H1 (cell line): ENCODE data around the gene PAQR4. TPM values are rescaled to one million over a fixed set of nuclear protein-coding genes. Genes with fewer than 3 reads are reported as not detected.

Source experiments
- CTCF ChIA-PET: fragments of 300-600 bp; sonication (Branson Sonifier 250); formaldehyde crosslinking; loops from one replicate; lab custom pipeline; 2021; ENCODE audit not compliant: partially characterized antibody; lab: Charles Lee
- POLR2A ChIA-PET: fragments of 300-600 bp; sonication (Branson Sonifier 250); formaldehyde crosslinking; loops from one replicate; lab custom pipeline; 2021; ENCODE audit warnings: inconsistent platforms; ENCODE audit not compliant: partially characterized antibody; lab: Charles Lee
- DNase-seq, 2 experiments: peaks; one replicate each; pipeline versions ENCODE4 v3.0.0 to v3.0.0-alpha.2; 2010 to 2022; ENCODE audit warnings: low spot score in 2 of 2, low read depth in 1 of 2, mixed read lengths in 1 of 2
- FAIRE-seq: peaks from 2 replicates; lab custom pipeline; 2011; peaks lifted over from hg19 to GRCh38; lab: Jason Lieb, UNC
- H2AFZ ChIP-seq: 2 replicates; pipeline ENCODE4 v1.8.1; 2012; ENCODE audit warnings: low read length, inconsistent platforms
- H2AK5ac ChIP-seq: 2 replicates; pipeline ENCODE4 v1.6.1; 2013; ENCODE audit warnings: low read depth, low read length
- H2BK120ac ChIP-seq: replicated peaks from 2 replicates; pipeline ENCODE3; 2013; ENCODE audit warnings: low read depth, low read length, inconsistent platforms
- H2BK12ac ChIP-seq: 2 replicates; pipeline ENCODE4 v1.6.1; 2013; ENCODE audit warnings: low read depth, low read length
- H2BK15ac ChIP-seq: 2 replicates; pipeline ENCODE4 v1.6.1; 2013; ENCODE audit warnings: low read length
- H2BK20ac ChIP-seq: 2 replicates; pipeline ENCODE4 v1.6.1; 2013; ENCODE audit warnings: low read length
- H2BK5ac ChIP-seq: 2 replicates; pipeline ENCODE4 v1.6.1; 2013; ENCODE audit warnings: low read depth, low read length
- H3K14ac ChIP-seq: 2 replicates; pipeline ENCODE4 v1.6.1; 2013; ENCODE audit warnings: inconsistent platforms; ENCODE audit not compliant: insufficient read length
- H3K18ac ChIP-seq: 2 replicates; pipeline ENCODE4 v1.6.1; 2013; ENCODE audit warnings: low read length; ENCODE audit errors: extremely low read depth
- H3K23ac ChIP-seq: 2 replicates; pipeline ENCODE4 v1.6.1; 2013; ENCODE audit warnings: inconsistent platforms; ENCODE audit not compliant: insufficient read length
- H3K23me2 ChIP-seq: 2 replicates; pipeline ENCODE4 v1.6.1; 2013; ENCODE audit warnings: low read depth, low read length
- H3K27ac ChIP-seq: 2 replicates; pipeline ENCODE4 v1.6.1; 2011; ENCODE audit warnings: low read depth, low read length, inconsistent platforms
- H3K27me3 ChIP-seq, 4 experiments: replicated peaks in 1 of 4; 1 replicate in 1 of 4; 2 replicates in 3 of 4; pipeline versions ENCODE4 v1.6.1 to v1.8.1; 2011 to 2013; ENCODE audit warnings: low read length in 3 of 4, mild to moderate bottlenecking in 3 of 4, inconsistent platforms in 2 of 4, mixed read lengths in 2 of 4, moderate library complexity in 1 of 4; ENCODE audit not compliant: control insufficient read depth in 3 of 4, insufficient read depth in 3 of 4; ENCODE audit errors: extremely low read depth in 1 of 4
- H3K36me3 ChIP-seq, 4 experiments: 2 replicates each; pipeline versions ENCODE4 v1.6.1 to v1.8.1; 2011 to 2013; ENCODE audit warnings: mild to moderate bottlenecking in 4 of 4, low read length in 3 of 4, moderate library complexity in 2 of 4, control low read depth in 1 of 4, inconsistent platforms in 1 of 4; ENCODE audit not compliant: insufficient read depth in 4 of 4, control insufficient read depth in 2 of 4
- H3K4ac ChIP-seq: replicated peaks from 2 replicates; pipeline ENCODE3; 2013; ENCODE audit warnings: low read length, low read depth, mixed read lengths, inconsistent platforms; ENCODE audit not compliant: insufficient read length
- H3K4me1 ChIP-seq, 4 experiments: replicated peaks in 1 of 4; 1 replicate in 1 of 4; 2 replicates in 3 of 4; pipeline versions ENCODE4 v1.6.1 to v1.8.1; 2011 to 2013; ENCODE audit warnings: low read length in 3 of 4, inconsistent platforms in 2 of 4, mixed read lengths in 1 of 4; ENCODE audit not compliant: insufficient read depth in 4 of 4, control insufficient read depth in 3 of 4
- H3K4me2 ChIP-seq, 2 experiments: 2 replicates each; pipeline versions ENCODE4 v1.6.1 to v1.8.1; 2011 to 2013; ENCODE audit warnings: low read depth in 2 of 2, low read length in 2 of 2, control low read depth in 1 of 2, inconsistent platforms in 1 of 2, mild to moderate bottlenecking in 1 of 2; ENCODE audit not compliant: insufficient read depth in 1 of 2
- H3K4me3 ChIP-seq, 4 experiments: fragments of 200-600, 300-600 bp in 1 of 4; sonication (generic), shearing (Covaris generic), sonication (Bioruptor Twin) in 1 of 4; 2 replicates each; pipeline versions ENCODE4 v1.5.1 to v1.8.1; 2011 to 2016; ENCODE audit warnings: low read length in 4 of 4, low read depth in 3 of 4, control low read depth in 2 of 4, inconsistent platforms in 2 of 4, mild to moderate bottlenecking in 2 of 4, mixed read lengths in 1 of 4, moderate library complexity in 1 of 4; ENCODE audit not compliant: insufficient read depth in 2 of 4; ENCODE audit errors: extremely low read depth in 1 of 4
- H3K56ac ChIP-seq: replicated peaks from 2 replicates; pipeline ENCODE3; 2013; ENCODE audit warnings: low read depth, mild to moderate bottlenecking, mixed read lengths, low read length, inconsistent platforms; ENCODE audit not compliant: insufficient read length
- H3K79me1 ChIP-seq: 2 replicates; pipeline ENCODE4 v1.6.1; 2013; ENCODE audit warnings: low read depth, low read length, control low read depth
- H3K79me2 ChIP-seq, 2 experiments: 2 replicates each; pipeline versions ENCODE4 v1.6.1 to v1.8.1; 2012 to 2013; ENCODE audit warnings: low read length in 2 of 2, mild to moderate bottlenecking in 2 of 2, inconsistent platforms in 1 of 2; ENCODE audit not compliant: insufficient read depth in 2 of 2, control insufficient read depth in 1 of 2
- H3K9ac ChIP-seq, 4 experiments: replicated peaks in 1 of 4; 1 replicate in 1 of 4; 2 replicates in 3 of 4; pipeline versions ENCODE4 v1.6.1 to v1.8.1; 2011 to 2013; ENCODE audit warnings: low read depth in 3 of 4, low read length in 3 of 4, control low read depth in 2 of 4, mild to moderate bottlenecking in 2 of 4, moderate library complexity in 2 of 4, inconsistent platforms in 1 of 4; ENCODE audit errors: extremely low read depth in 1 of 4
- H3K9me3 ChIP-seq, 2 experiments: 2 replicates each; pipeline versions ENCODE4 v1.6.1 to v1.8.1; 2012 to 2013; ENCODE audit warnings: mild to moderate bottlenecking in 2 of 2, moderate library complexity in 2 of 2, control low read depth in 1 of 2, inconsistent platforms in 1 of 2, low read depth in 1 of 2, low read length in 1 of 2, mixed read lengths in 1 of 2; ENCODE audit not compliant: insufficient read depth in 2 of 2
- H4K20me1 ChIP-seq, 2 experiments: replicated peaks in 1 of 2; 2 replicates each; pipeline versions ENCODE3 to v1.8.1; 2011 to 2013; ENCODE audit warnings: inconsistent platforms in 2 of 2, low read length in 2 of 2, mild to moderate bottlenecking in 1 of 2; ENCODE audit not compliant: insufficient read depth in 2 of 2, control insufficient read depth in 1 of 2
- H4K5ac ChIP-seq: 2 replicates; pipeline ENCODE4 v1.6.1; 2013; ENCODE audit warnings: low read length, low read depth, mixed read lengths, inconsistent platforms; ENCODE audit not compliant: insufficient read length
- H4K8ac ChIP-seq: 2 replicates; pipeline ENCODE4 v1.8.0; 2013; ENCODE audit warnings: mild to moderate bottlenecking, moderate library complexity, low read length, inconsistent platforms; ENCODE audit not compliant: insufficient read depth; ENCODE audit errors: extremely low read depth
- H4K91ac ChIP-seq: replicated peaks from 2 replicates; pipeline ENCODE3; 2013; ENCODE audit warnings: low read length, mixed read lengths, inconsistent platforms; ENCODE audit not compliant: insufficient read length
- ASH2L ChIP-seq: fragments of 200-600, 300-600 bp; sonication (generic); IDR thresholded peaks from one replicate; pipeline ENCODE4 v1.7.1; 2017; ENCODE audit warnings: low read length
- CHD2 ChIP-seq: IDR thresholded peaks from 2 replicates; pipeline ENCODE4 v1.6.1; 2012; ENCODE audit warnings: low read length, improper control_type of control experiment
- EP300 ChIP-seq, 2 experiments: IDR thresholded peaks; 1 replicate in 1 of 2; 2 replicates in 1 of 2; pipeline ENCODE4 v1.6.1; 2011 to 2012; ENCODE audit warnings: low read depth in 2 of 2, low read length in 2 of 2, mild to moderate bottlenecking in 2 of 2, borderline replicate concordance in 1 of 2, inconsistent platforms in 1 of 2, moderate library complexity in 1 of 2
- JUN ChIP-seq: IDR thresholded peaks from 2 replicates; pipeline ENCODE4 v1.6.1; 2011; ENCODE audit warnings: low read depth, mild to moderate bottlenecking, improper control_type of control experiment, low read length
- MAFK ChIP-seq: IDR thresholded peaks from 2 replicates; pipeline ENCODE4 v1.6.1; 2012; ENCODE audit warnings: low read depth, mild to moderate bottlenecking, improper control_type of control experiment, low read length
- PHF8 ChIP-seq: fragments of 200-600 bp; sonication (generic); conservative IDR thresholded peaks from 2 replicates; pipeline ENCODE4 v1.7.1; 2012; ENCODE audit warnings: low read depth, mild to moderate bottlenecking, inconsistent platforms, low read length, moderate library complexity
- RXRA ChIP-seq: IDR thresholded peaks from 2 replicates; pipeline ENCODE4 v1.6.1; 2011; ENCODE audit warnings: low read depth, mild to moderate bottlenecking, low read length, moderate library complexity; ENCODE audit not compliant: insufficient read depth
- TAF7 ChIP-seq: optimal IDR thresholded peaks from 2 replicates; pipeline ENCODE3; 2011; ENCODE audit warnings: low read depth, mild to moderate bottlenecking, inconsistent platforms, low read length, moderate library complexity, borderline replicate concordance
- TCF12 ChIP-seq: IDR thresholded peaks from 2 replicates; pipeline ENCODE4 v1.6.1; 2011; ENCODE audit warnings: low read depth, mild to moderate bottlenecking, low read length
- ZNF274 ChIP-seq: IDR thresholded peaks from 2 replicates; pipeline ENCODE4 v1.7.0; 2012; ENCODE audit warnings: low read length, borderline replicate concordance; ENCODE audit errors: extremely low read depth
- WGBS, 2 experiments: shearing (Covaris generic) in 1 of 2; methylation state at CpG; one replicate each; pipeline versions ENCODE4 v1.1.6 to v1.1.7; 2013 to 2015; ENCODE audit warnings: low lambda C conversion rate in 2 of 2, mixed read lengths in 2 of 2, inconsistent platforms in 1 of 2, low coverage in 1 of 2, missing lambda C conversion rate in 1 of 2; ENCODE audit not compliant: insufficient replicate concordance in 2 of 2, insufficient coverage in 1 of 2, insufficient read length in 1 of 2; ENCODE audit errors: extremely low coverage in 1 of 2, missing lambda C conversion rate in 1 of 2; 5-methylcytosine and 5-hydroxymethylcytosine counted together
- polyA plus RNA-seq, 7 experiments: library from polyadenylated mRNA; depleted of rRNA in 3 of 7; stranded (reverse) in 5 of 7; unstranded in 2 of 7; fragments of >200 nt in 5 of 7; fragments of 200-250 nt in 2 of 7; gene quantifications; 1 replicate in 5 of 7; 2 replicates in 1 of 7; 4 replicates in 1 of 7; pipeline versions ENCODE4 v1.2.1 to v1.2.3, GENCODE V29; 2011 to 2013; ENCODE audit warnings: missing spikeins in 2 of 7, mixed read lengths in 2 of 7
- total RNA-seq: library from RNA; stranded (reverse); fragmentation: NEBNext Ultra II Directional; extraction: Animal tissue kit (Norgen Biotek cat#: 25700); gene quantifications from 2 replicates; pipeline ENCODE4 v1.2.1, GENCODE V29; 2021

Gene PAQR4
- total and polyA plus RNA-seq, 2 of the 8 experiments (the other 6 are each of a cell fraction or from before 2014, with no cell fraction given): 28.2 to 34.6 TPM

GRCh38 chr16:2985893-2986355 lies 16.8 kb downstream of the PAQR4 start:
- no peak overlapping the region for H3K9ac ChIP-seq
- DNase-seq: no peak
- ChIA-PET POLR2A (interaction anchor here (1.2 to 15.2 kb wide), 6 partner anchors 11 to 70 kb away, joined by 3 to 200 read pairs (median 8); partner anchors contain the start of genes CLDN6, HCFC1R1, THOC6 and TNFRSF12A), CTCF (interaction anchor here (0.9 to 2.7 kb wide), 10 partner anchors 9 to 45 kb away, joined by 3 to 12 read pairs (median 4); partner anchors contain the start of genes PAQR4 and TNFRSF12A)
- H3K4me3 ChIP-seq: no peak overlapping the region
- no peak overlapping the region for H3K23ac ChIP-seq
- 91% methylated on average over 15 of the region's 15 CpGs; no CpG with 5 or more reads in 1 of the 2 experiments for WGBS, 2 experiments
- H3K79me2 ChIP-seq: no peaks in the 10 kb centered on the region
- peak overlapping the region; percentile 3 for H4K8ac ChIP-seq
- no peak overlapping the region for H3K4me2 ChIP-seq
- H3K56ac ChIP-seq: no peak overlapping the region
- peaks cover 3 to 34% (median 27%) of the 10 kb centered on the region in 4 experiments for H3K4me1 ChIP-seq
- TF ChIP-seq ASH2L (no peak), TAF7 (no peak), PHF8 (no peak), ZNF274 (no peak), EP300 (IDR thresholded peaks at IDR 0.05; ENCODE audit: borderline replicate concordance in 1 of 2, low read depth in 2 of 2, low read length in 2 of 2) (no peak), JUN (no peak), TCF12 (no peak), RXRA (no peak), MAFK (no peak), CHD2 (no peak)
- no peaks in the 10 kb centered on the region for H3K79me1 ChIP-seq
- H4K20me1 ChIP-seq: no peaks in the 10 kb centered on the region
- H3K27ac ChIP-seq: no peak overlapping the region
- H3K14ac ChIP-seq: no peak overlapping the region
- H3K4ac ChIP-seq: peak overlapping the region; percentile 67
- no peak overlapping the region for H2AK5ac ChIP-seq
- no peak overlapping the region for H4K5ac ChIP-seq
- peak overlapping the region; percentile 32; the same call in 1 of the 2 replicates for H3K18ac ChIP-seq
- no peak overlapping the region for H2BK20ac ChIP-seq
- peaks cover 2% of the 10 kb centered on the region; the same call in 1 of the 2 replicates for H3K23me2 ChIP-seq
- no peaks in the 10 kb centered on the region for H3K9me3 ChIP-seq
- no peak overlapping the region for H2BK120ac ChIP-seq
- H4K91ac ChIP-seq: no peak overlapping the region
- no peaks in the 10 kb centered on the region; a peak in 1 of 7 replicates for H3K27me3 ChIP-seq
- no peak overlapping the region for H2BK12ac ChIP-seq
- no peaks in the 10 kb centered on the region for H3K36me3 ChIP-seq
- no peak overlapping the region; the same call in 1 of the 2 replicates for H2BK15ac ChIP-seq
- FAIRE-seq: no peak
- no peak overlapping the region for H2BK5ac ChIP-seq
- no peak overlapping the region for H2AFZ ChIP-seq
